GM12878 (cell line): ENCODE data around the gene PIEZO2. TPM values are rescaled to one million over a fixed set of nuclear protein-coding genes. Genes with fewer than 3 reads are reported as not detected.

Experiments
- ATAC-seq: fragments of 200-7000 bp; cut with Tn5 transposase; 3 replicates; pipeline ENCODE4 v1.9.1; 2020; ENCODE audit warnings: mild to moderate bottlenecking, moderate library complexity
- BruUV-seq: library from RNA; stranded (reverse); fragments of 400-500 nt; replicated peaks from 2 replicates; lab custom pipeline; 2021; lab: Mats Ljungman, UMichigan
- CTCF ChIA-PET: fragments of 300-600 bp; sonication (Branson Sonifier 250); formaldehyde crosslinking; extraction: SDS; loops from one replicate; lab custom pipeline; 2021; ENCODE audit warnings: inconsistent platforms; lab: Yijun Ruan, JAX
- POLR2A ChIA-PET: fragments of 350-600 bp; formaldehyde crosslinking; extraction: SDS; loops from one replicate; lab custom pipeline; 2021; ENCODE audit warnings: inconsistent platforms; lab: Charles Lee
- RAD21 ChIA-PET: fragments of 300-600 bp; sonication (Branson Sonifier 250); formaldehyde crosslinking; loops from one replicate; lab custom pipeline; 2023; ENCODE audit warnings: antibody characterized with exemption; ENCODE audit not compliant: unreplicated experiment; lab: Charles Lee
- SMC1A ChIA-PET: fragments of 300-600 bp; sonication (Branson Sonifier 250); formaldehyde crosslinking; loops from one replicate; lab custom pipeline; 2023; ENCODE audit not compliant: unreplicated experiment, uncharacterized antibody; lab: Charles Lee
- DNase-seq: peaks from one replicate; pipeline ENCODE4 v3.0.0-alpha.2; 2011; ENCODE audit warnings: low read depth, low spot score
- FAIRE-seq: peaks from 3 replicates; lab custom pipeline; 2011; peaks lifted over from hg19 to GRCh38; lab: Jason Lieb, UNC
- H2AFZ ChIP-seq: 2 replicates; pipeline ENCODE4 v1.6.0; 2011; ENCODE audit warnings: low read depth, low read length, control low read depth; ENCODE audit not compliant: control insufficient read depth
- H3K27ac ChIP-seq: 2 replicates; pipeline ENCODE4 v1.5.1; 2011; ENCODE audit warnings: control low read depth; ENCODE audit not compliant: control insufficient read depth, insufficient read depth
- H3K27me3 ChIP-seq, 2 experiments: replicated peaks in 1 of 2; 2 replicates each; pipeline versions ENCODE4 v1.6.0 to v1.6.1; 2011; ENCODE audit warnings: low read length in 1 of 2; ENCODE audit not compliant: control insufficient read depth in 2 of 2, insufficient read depth in 2 of 2
- H3K36me3 ChIP-seq, 2 experiments: 2 replicates each; pipeline ENCODE4 v1.5.1; 2011; ENCODE audit warnings: low read length in 1 of 2; ENCODE audit not compliant: control insufficient read depth in 2 of 2, insufficient read depth in 2 of 2
- H3K4me1 ChIP-seq: 2 replicates; pipeline ENCODE4 v1.6.1; 2011; ENCODE audit warnings: mild to moderate bottlenecking, low read length, moderate library complexity, mixed read lengths; ENCODE audit not compliant: control insufficient read depth, insufficient read depth
- H3K4me2 ChIP-seq: 2 replicates; pipeline ENCODE4 v1.6.0; 2011; ENCODE audit warnings: control low read depth; ENCODE audit not compliant: control insufficient read depth, insufficient read depth
- H3K4me3 ChIP-seq: fragments of 200-600 bp; sonication (generic); 2 replicates; pipeline ENCODE4 v1.5.1; 2016
- H3K79me2 ChIP-seq: 2 replicates; pipeline ENCODE4 v1.6.0; 2011; ENCODE audit warnings: low read length; ENCODE audit not compliant: control insufficient read depth, insufficient read depth
- H3K9ac ChIP-seq: 2 replicates; pipeline ENCODE4 v1.8.0; 2011; ENCODE audit warnings: low read length, control low read depth, mixed read lengths; ENCODE audit not compliant: control insufficient read depth, insufficient read depth
- H3K9me3 ChIP-seq: replicated peaks from 3 replicates; pipeline ENCODE4 v1.5.1; 2011; ENCODE audit warnings: mild to moderate bottlenecking, low read length; ENCODE audit not compliant: control insufficient read depth, insufficient read depth
- H4K20me1 ChIP-seq: 2 replicates; pipeline ENCODE4 v1.6.0; 2011; ENCODE audit not compliant: control insufficient read depth, insufficient read depth
- CHD1 ChIP-seq: IDR thresholded peaks from 2 replicates; pipeline ENCODE4 v1.6.1; 2012; ENCODE audit warnings: low read depth, low read length, improper control_type of control experiment
- ESRRA ChIP-seq: IDR thresholded peaks from 2 replicates; pipeline ENCODE4 v1.6.1; 2012; ENCODE audit warnings: mild to moderate bottlenecking, low read length, improper control_type of control experiment
- GATAD2B ChIP-seq: fragments of 450-650 bp; conservative IDR thresholded peaks from 2 replicates; pipeline ENCODE4 v1.6.1; 2017; ENCODE audit warnings: low read depth, mild to moderate bottlenecking, moderate library complexity
- MTA2 ChIP-seq: fragments of 450-650 bp; IDR thresholded peaks from 2 replicates; pipeline ENCODE4 v1.6.1; 2016; ENCODE audit warnings: low read depth, mild to moderate bottlenecking, moderate library complexity
- POLR2A ChIP-seq: IDR thresholded peaks from 2 replicates; pipeline ENCODE4 v1.6.1; 2011; ENCODE audit warnings: low read depth, mild to moderate bottlenecking, low read length
- RB1 ChIP-seq: fragments of 450-650 bp; formaldehyde crosslinking; IDR thresholded peaks from 2 replicates; pipeline ENCODE4 v1.6.1; 2017; ENCODE audit warnings: mild to moderate bottlenecking, borderline replicate concordance
- SMARCA5 ChIP-seq: fragments of 450-650 bp; IDR thresholded peaks from 2 replicates; pipeline ENCODE4 v1.6.1; 2017; ENCODE audit warnings: mild to moderate bottlenecking
- SUZ12 ChIP-seq: fragments of 200-600 bp; sonication (generic); IDR thresholded peaks from one replicate; pipeline ENCODE4 v1.6.1; 2018; ENCODE audit warnings: antibody characterized with exemption, mild to moderate bottlenecking; ENCODE audit not compliant: unreplicated experiment
- WRNIP1 ChIP-seq: IDR thresholded peaks from 2 replicates; pipeline ENCODE4 v1.6.1; 2011; ENCODE audit warnings: low read depth, low read length, improper control_type of control experiment, borderline replicate concordance
- YY1 ChIP-seq: IDR thresholded peaks from 2 replicates; pipeline ENCODE4 v1.6.1; 2011; ENCODE audit warnings: low read depth, mild to moderate bottlenecking, low read length
- ZZZ3 ChIP-seq: IDR thresholded peaks from 2 replicates; pipeline ENCODE4 v1.6.1; 2011; ENCODE audit warnings: low read depth; ENCODE audit not compliant: control insufficient read depth, insufficient read length
- WGBS: methylation state at CpG from one replicate; pipeline ENCODE4 v1.1.6; 2016; ENCODE audit warnings: low lambda C conversion rate; ENCODE audit not compliant: insufficient replicate concordance, insufficient coverage; ENCODE audit errors: missing lambda C conversion rate; 5-methylcytosine and 5-hydroxymethylcytosine counted together
- in situ Hi-C: fragments of 300-500 bp; cut with MboI; formaldehyde crosslinking; loops from 9 replicates; pipeline ENCODE4 v1.14.3; 2018; ENCODE audit warnings: mixed read lengths
- intact Hi-C: fragments of 100-400 bp; cut with micrococcal nuclease; formaldehyde crosslinking; loops from one replicate; pipeline ENCODE4 v1.14.2; 2022; ENCODE audit not compliant: unreplicated experiment
- polyA plus RNA-seq, 11 experiments: library from polyadenylated mRNA; depleted of rRNA in 4 of 11; unstranded in 6 of 11; stranded (reverse) in 5 of 11; fragments of >200 nt; fragmentation: Nextera tagmentation in 4 of 11; fragmentation: Illumina TruSeq in 1 of 11; extraction: Ambion mirVana in 4 of 11; extraction: Trizol in 1 of 11; gene quantifications; 1 replicate in 1 of 11; 2 replicates in 10 of 11; pipeline versions ENCODE4 v1.2.1 to v1.2.3, GENCODE V29; 2011 to 2016; ENCODE audit warnings: inconsistent platforms in 2 of 11, missing spikeins in 2 of 11, low read depth in 1 of 11
- total RNA-seq, 4 experiments: library from RNA; depleted of rRNA in 3 of 4; stranded (reverse); fragments of >200 nt in 3 of 4; fragmentation: Illumina TruSeq in 1 of 4; extraction: Trizol in 1 of 4; gene quantifications; 2 replicates each; pipeline versions ENCODE4 v1.2.1 to v1.2.3, GENCODE V29; 2013 to 2021
- TF ChIP-seq, protein P1 (sequence below): fragments of 450-650 bp; IDR thresholded peaks from 2 replicates; pipeline ENCODE4 v1.6.1; 2017; ENCODE audit warnings: borderline replicate concordance

PIEZO2 gene
- total and polyA plus RNA-seq, 10 of the 15 experiments (the other 5 are each of a cell fraction or from before 2014, with no cell fraction given) = 6.7 to 42.3 (median 27.4) TPM

- ChIA-PET POLR2A (no interaction called here), RAD21 (interaction anchor here (0.7 to 1.5 kb wide), 2 partner anchors 108 to 195 kb away, joined by 3 read pairs; no protein-coding TSS in a partner anchor), CTCF (interaction anchor here (0.6 to 1.0 kb wide), 3 partner anchors 30 to 87 kb away, joined by 3 to 4 read pairs (median 3); no protein-coding TSS in a partner anchor), SMC1A (interaction anchor here (0.9 to 1.0 kb wide), 2 partner anchors 108 to 195 kb away, joined by 3 to 4 read pairs; no protein-coding TSS in a partner anchor)
- Histone ChIP-seq H3K36me3 (peaks cover 0 to 7% of the 10 kb centered on the region in 2 experiments; a peak in 1 of 4 replicates), H3K4me3 (no peak overlapping the region), H3K27me3 (no peaks in the 10 kb centered on the region), H3K4me2 (no peak overlapping the region), H3K79me2 (peaks cover 57% of the 10 kb centered on the region), H3K9me3 (peaks cover 17% of the 10 kb centered on the region), H4K20me1 (no peaks in the 10 kb centered on the region), H3K9ac (no peak overlapping the region), H2AFZ (no peak overlapping the region), H3K4me1 (peaks cover 17% of the 10 kb centered on the region), H3K27ac (no peak overlapping the region)
- ATAC-seq (no peak), DNase-seq (no peak), FAIRE-seq (no peak)
- TF ChIP-seq MTA2 (no peak), ESRRA (no peak), CHD1 (no peak), GATAD2B (no peak), POLR2A (no peak), ZZZ3 (no peak), SMARCA5 (no peak), SUZ12 (no peak), WRNIP1 (no peak), YY1 (no peak), RB1 (no peak)
- TF ChIP-seq, protein P1, sequence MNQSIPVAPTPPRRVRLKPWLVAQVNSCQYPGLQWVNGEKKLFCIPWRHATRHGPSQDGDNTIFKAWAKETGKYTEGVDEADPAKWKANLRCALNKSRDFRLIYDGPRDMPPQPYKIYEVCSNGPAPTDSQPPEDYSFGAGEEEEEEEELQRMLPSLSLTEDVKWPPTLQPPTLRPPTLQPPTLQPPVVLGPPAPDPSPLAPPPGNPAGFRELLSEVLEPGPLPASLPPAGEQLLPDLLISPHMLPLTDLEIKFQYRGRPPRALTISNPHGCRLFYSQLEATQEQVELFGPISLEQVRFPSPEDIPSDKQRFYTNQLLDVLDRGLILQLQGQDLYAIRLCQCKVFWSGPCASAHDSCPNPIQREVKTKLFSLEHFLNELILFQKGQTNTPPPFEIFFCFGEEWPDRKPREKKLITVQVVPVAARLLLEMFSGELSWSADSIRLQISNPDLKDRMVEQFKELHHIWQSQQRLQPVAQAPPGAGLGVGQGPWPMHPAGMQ = no peak
- intact Hi-C loops = loop anchor here (10.0 kb wide), 1 partner anchor 49 kb away; no protein-coding TSS in a partner anchor
- in situ Hi-C loops = no loop called here
- WGBS = 94% methylated on average over 2 of the region's 2 CpGs
- BruUV-seq = no TSS peak
These were observed 103.2 kb downstream of the PIEZO2 start for GRCh38 chr18:11046140-11046539.
